ENCODE data around the gene UBE3D. TPM values are rescaled to one million over a fixed set of nuclear protein-coding genes. Genes with fewer than 3 reads are reported as not detected.

Gene UBE3D
- total RNA-seq, 1 donor from 2014 or later = 12.0 TPM

DNA sequence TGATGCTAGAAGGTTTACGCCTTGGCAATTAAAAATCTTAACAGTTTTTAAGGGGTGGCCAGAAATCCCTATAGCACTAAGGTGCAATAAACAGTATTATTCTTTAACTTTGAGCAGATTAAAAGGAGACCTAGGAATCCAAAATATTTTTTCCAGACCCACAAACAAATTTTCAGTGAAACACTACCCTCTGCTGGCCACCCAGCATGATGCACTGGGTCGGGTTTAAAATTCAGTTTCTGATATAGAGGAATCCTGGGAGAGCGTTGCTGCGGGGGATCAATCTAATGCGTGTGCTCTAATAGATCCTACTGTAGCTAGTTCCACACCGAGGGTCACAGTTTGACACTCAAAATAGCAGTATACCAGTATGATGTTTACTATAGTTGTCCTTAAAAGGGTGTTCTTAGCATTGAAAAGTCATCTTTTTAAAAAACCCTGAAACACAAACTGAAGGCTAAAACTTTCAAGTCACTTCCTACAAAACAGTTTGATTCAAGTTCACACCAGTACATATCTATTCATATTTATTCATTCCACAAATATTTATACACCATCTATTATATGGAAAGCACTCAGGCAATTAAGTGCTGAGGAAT lies 10.2 kb downstream of the UBE3D start:
- Mint-ChIP-seq H3K4me3 (no peak overlapping the region), H3K4me1 (peaks cover 18% of the 10 kb centered on the region), H3K27ac (no peak overlapping the region), H3K9me3 (no peaks in the 10 kb centered on the region), H3K27me3 (ENCODE audit: low read depth) (no peaks in the 10 kb centered on the region), H3K36me3 (peaks cover 5% of the 10 kb centered on the region)
- TF ChIP-seq, protein P1, sequence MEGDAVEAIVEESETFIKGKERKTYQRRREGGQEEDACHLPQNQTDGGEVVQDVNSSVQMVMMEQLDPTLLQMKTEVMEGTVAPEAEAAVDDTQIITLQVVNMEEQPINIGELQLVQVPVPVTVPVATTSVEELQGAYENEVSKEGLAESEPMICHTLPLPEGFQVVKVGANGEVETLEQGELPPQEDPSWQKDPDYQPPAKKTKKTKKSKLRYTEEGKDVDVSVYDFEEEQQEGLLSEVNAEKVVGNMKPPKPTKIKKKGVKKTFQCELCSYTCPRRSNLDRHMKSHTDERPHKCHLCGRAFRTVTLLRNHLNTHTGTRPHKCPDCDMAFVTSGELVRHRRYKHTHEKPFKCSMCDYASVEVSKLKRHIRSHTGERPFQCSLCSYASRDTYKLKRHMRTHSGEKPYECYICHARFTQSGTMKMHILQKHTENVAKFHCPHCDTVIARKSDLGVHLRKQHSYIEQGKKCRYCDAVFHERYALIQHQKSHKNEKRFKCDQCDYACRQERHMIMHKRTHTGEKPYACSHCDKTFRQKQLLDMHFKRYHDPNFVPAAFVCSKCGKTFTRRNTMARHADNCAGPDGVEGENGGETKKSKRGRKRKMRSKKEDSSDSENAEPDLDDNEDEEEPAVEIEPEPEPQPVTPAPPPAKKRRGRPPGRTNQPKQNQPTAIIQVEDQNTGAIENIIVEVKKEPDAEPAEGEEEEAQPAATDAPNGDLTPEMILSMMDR (IDR thresholded peaks at IDR 0.05; ENCODE audit: unreplicated experiment) = peak; percentile 94
- peak in 1 of 2 experiments; percentile 66 for DNase-seq (ENCODE audit: low spot score in 2 of 2, unreplicated experiment in 2 of 2)

DNA sequence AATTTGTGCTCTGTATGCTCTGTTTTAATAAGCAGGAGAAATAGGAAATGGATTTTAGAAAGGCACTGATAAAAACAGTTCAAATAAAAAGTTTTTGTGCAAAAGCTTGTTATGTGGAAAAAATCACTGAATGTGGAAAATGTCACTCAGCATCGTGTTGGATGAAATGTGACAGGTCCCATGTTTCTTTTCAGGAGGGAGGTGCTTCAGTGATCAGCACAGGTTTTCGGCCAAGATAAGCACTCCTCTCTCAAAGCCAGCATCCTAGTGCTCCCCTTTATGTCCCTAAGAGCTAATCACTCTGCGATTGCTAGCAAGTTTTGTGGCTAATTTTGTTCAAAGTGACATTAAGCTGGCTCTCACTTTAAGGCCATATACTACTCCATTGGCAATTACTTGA lies 12.0 kb downstream of the UBE3D start:
- TF ChIP-seq, protein P1 (IDR thresholded peaks at IDR 0.05; ENCODE audit: unreplicated experiment) = no peak

GRCh38 chr6:83051377-83052172 lies 14.1 kb downstream of the UBE3D start:
- Mint-ChIP-seq H3K4me3 (no peak overlapping the region), H3K9me3 (no peaks in the 10 kb centered on the region), H3K36me3 (peaks cover 5% of the 10 kb centered on the region), H3K27me3 (ENCODE audit: low read depth) (no peaks in the 10 kb centered on the region), H3K4me1 (peaks cover 43% of the 10 kb centered on the region), H3K27ac (peak overlapping the region; percentile 37)
- no peak for DNase-seq (ENCODE audit: low spot score in 2 of 2, unreplicated experiment in 2 of 2)
- TF ChIP-seq, protein P1 (IDR thresholded peaks at IDR 0.05; ENCODE audit: unreplicated experiment) = no peak

More for the DNA sequence above, 12.0 kb downstream of the UBE3D start:
- no peak overlapping the region for H3K27ac Mint-ChIP-seq
- DNase-seq (ENCODE audit: low spot score in 2 of 2, unreplicated experiment in 2 of 2) = no peak
- no peaks in the 10 kb centered on the region for H3K27me3 Mint-ChIP-seq (ENCODE audit: low read depth)
- H3K9me3 Mint-ChIP-seq = no peaks in the 10 kb centered on the region
- H3K4me1 Mint-ChIP-seq = peaks cover 26% of the 10 kb centered on the region
- no peak overlapping the region for H3K4me3 Mint-ChIP-seq
- H3K36me3 Mint-ChIP-seq = peaks cover 5% of the 10 kb centered on the region

DNA sequence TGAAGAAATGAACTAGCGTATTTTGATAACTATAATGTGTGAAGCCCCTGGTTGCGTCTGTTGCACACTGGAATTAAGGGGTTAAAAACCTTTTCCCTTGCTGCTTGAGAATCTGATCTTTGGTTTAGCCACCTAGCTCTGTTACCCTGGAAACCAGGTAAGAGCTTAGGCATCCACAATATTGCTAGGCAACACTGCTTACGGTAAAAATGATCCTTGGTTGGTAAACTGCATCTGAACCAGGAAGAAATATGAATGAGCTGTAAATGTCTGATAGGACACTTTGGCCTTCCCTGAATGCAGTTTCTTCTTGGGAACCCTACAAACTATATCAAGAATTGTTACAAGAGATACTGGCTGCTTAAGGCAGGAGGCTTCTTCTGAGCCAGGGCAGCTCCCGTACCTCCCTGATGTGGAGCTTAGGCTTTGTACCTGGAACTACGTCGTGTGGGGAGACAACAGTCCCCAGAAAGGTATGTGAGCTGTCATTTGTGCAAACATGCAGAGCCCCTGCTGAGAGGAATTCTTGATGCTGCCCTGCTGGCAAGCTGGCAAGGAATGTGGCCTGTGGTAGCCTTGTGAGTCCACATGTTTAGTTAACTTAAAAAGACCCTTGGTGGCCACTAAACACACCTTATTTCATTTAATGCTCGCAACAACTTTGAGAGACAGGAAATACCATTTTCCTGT lies 18.4 kb downstream of the UBE3D start:
- Mint-ChIP-seq H3K27me3 (ENCODE audit: low read depth) (no peaks in the 10 kb centered on the region), H3K4me1 (peaks cover 42% of the 10 kb centered on the region), H3K27ac (peak overlapping the region; percentile 2), H3K9me3 (peaks cover 9% of the 10 kb centered on the region), H3K4me3 (no peak overlapping the region), H3K36me3 (peaks cover 5% of the 10 kb centered on the region)
- DNase-seq (ENCODE audit: low spot score in 2 of 2, unreplicated experiment in 2 of 2) = no peak
- TF ChIP-seq, protein P1 (IDR thresholded peaks at IDR 0.05; ENCODE audit: unreplicated experiment) = no peak

DNA sequence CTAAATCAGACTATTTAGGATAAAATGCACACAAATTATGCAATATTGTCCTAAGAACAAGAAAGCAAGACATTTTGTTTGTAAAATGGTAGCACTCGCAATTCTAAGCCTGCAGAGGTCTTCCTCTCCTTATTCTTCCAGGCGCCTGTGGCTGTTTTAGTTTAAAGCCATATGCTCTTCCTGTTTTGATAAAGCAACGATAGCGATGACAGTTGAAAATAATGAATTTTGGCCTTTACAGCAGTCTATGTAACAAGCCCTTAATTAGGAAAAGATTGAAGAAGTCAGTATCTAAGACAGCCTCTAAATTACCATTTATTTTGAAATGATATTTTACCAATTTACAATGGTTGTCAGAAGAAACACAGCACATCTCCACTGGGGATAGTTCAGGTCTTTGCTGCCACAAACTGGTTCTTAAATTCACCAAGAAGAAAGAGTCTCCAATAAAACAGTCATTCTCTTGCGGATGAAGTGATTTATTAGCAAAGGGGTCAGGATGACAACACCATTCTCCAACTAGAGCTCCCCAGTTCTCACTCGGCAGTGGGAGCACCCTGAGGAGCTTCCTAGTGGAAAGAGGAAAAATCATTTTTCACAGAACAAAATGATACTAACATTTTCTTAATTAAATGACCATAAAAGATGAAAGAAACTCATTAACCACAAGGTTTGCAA lies 21.4 kb downstream of the UBE3D start:
- Mint-ChIP-seq H3K9me3 (peaks cover 9% of the 10 kb centered on the region), H3K36me3 (peaks cover 3% of the 10 kb centered on the region), H3K4me1 (peaks cover 31% of the 10 kb centered on the region), H3K4me3 (no peak overlapping the region), H3K27ac (peak overlapping the region; percentile 21), H3K27me3 (ENCODE audit: low read depth) (no peaks in the 10 kb centered on the region)
- no peak for DNase-seq (ENCODE audit: low spot score in 2 of 2, unreplicated experiment in 2 of 2)
- TF ChIP-seq, protein P1 (IDR thresholded peaks at IDR 0.05; ENCODE audit: unreplicated experiment) = no peak

Data from mesothelial cell of epicardium (in vitro differentiated cells).